DLD1 (cell line): ENCODE measurements around the gene KCTD20.
"Not testable (repeated sequence)": the region's sequence is repeated elsewhere in the genome, so short reads cannot be mapped to it uniquely, and the experiment has no call there.

Source experiments
- in situ Hi-C: cut with HindIII; loops from 2 replicates; pipeline ENCODE4 v1.10.0; 2017; ENCODE audit warnings: low sequenced_read_pairs

The KCTD20 gene

GRCh38 chr6:36443471-36444428 lies 950 bp downstream of the KCTD20 start:
- in situ Hi-C loops: no loop called here

- in situ Hi-C loops: no loop called here
These were observed 1.7 kb downstream of the KCTD20 start for GRCh38 chr6:36444470-36444869.

- in situ Hi-C loops: no loop called here
These were observed 2.8 kb downstream of the KCTD20 start for GRCh38 chr6:36445621-36446020.

- in situ Hi-C loops: not testable (repeated sequence)
These were observed 6.4 kb downstream of the KCTD20 start for GRCh38 chr6:36449173-36449572.

GRCh38 chr6:36452897-36453296 lies 10.1 kb downstream of the KCTD20 start:
- in situ Hi-C loops: not testable (repeated sequence)

GRCh38 chr6:36455486-36456027 lies 12.8 kb downstream of the KCTD20 start:
- in situ Hi-C loops: no loop called here

- in situ Hi-C loops: no loop called here
These were observed 16.7 kb downstream of the KCTD20 start for GRCh38 chr6:36459501-36459900.

GRCh38 chr6:36460916-36461315 lies 18.1 kb downstream of the KCTD20 start:
- in situ Hi-C loops: no loop called here

GRCh38 chr6:36461646-36462045 lies 18.8 kb downstream of the KCTD20 start:
- in situ Hi-C loops: no loop called here

GRCh38 chr6:36463676-36464075 lies 20.9 kb downstream of the KCTD20 start:
- in situ Hi-C loops: no loop called here

GRCh38 chr6:36464233-36464632 lies 21.4 kb downstream of the KCTD20 start:
- in situ Hi-C loops: no loop called here

- in situ Hi-C loops: no loop called here
These were observed 24.8 kb downstream of the KCTD20 start for GRCh38 chr6:36467625-36468024.

- in situ Hi-C loops: no loop called here
These were observed 26.4 kb downstream of the KCTD20 start for GRCh38 chr6:36469148-36469661.

- in situ Hi-C loops: no loop called here
These were observed 27.1 kb downstream of the KCTD20 start for GRCh38 chr6:36469946-36470345.

GRCh38 chr6:36478051-36478526 lies 35.3 kb downstream of the KCTD20 start:
- in situ Hi-C loops: no loop called here

GRCh38 chr6:36479256-36479655 lies 36.5 kb downstream of the KCTD20 start:
- in situ Hi-C loops: no loop called here

- in situ Hi-C loops: not testable (repeated sequence)
These were observed 40.5 kb downstream of the KCTD20 start for GRCh38 chr6:36483326-36483725.

GRCh38 chr6:36484736-36485135 lies 41.9 kb downstream of the KCTD20 start:
- in situ Hi-C loops: no loop called here

GRCh38 chr6:36487698-36488097 lies 44.9 kb downstream of the KCTD20 start:
- in situ Hi-C loops: no loop called here

GRCh38 chr6:36488221-36488620 lies 45.4 kb downstream of the KCTD20 start:
- in situ Hi-C loops: no loop called here

GRCh38 chr6:36489426-36489825 lies 46.6 kb downstream of the KCTD20 start:
- in situ Hi-C loops: no loop called here

GRCh38 chr6:36491378-36491965 lies 48.7 kb downstream of the KCTD20 start:
- in situ Hi-C loops: no loop called here
